Stimulated activated CD4-positive, alpha-beta T cell treated with anti-CD3 and anti-CD28 coated beads, Interleukin-4, amount 100 ng/mL, for 48 hours (primary cell): ENCODE data around the gene FAT1.

Experiments used
- DNase-seq, 2 donors: peaks; one replicate each; pipeline ENCODE4 v3.0.0-alpha.2; 2020; ENCODE audit warnings: low read depth in 2 of 2

The FAT1 gene

GRCh38 chr4:186755550-186756519 is 32.2 kb upstream of the FAT1 start:
- DNase-seq = no peak

- no peak for DNase-seq
Measured at GRCh38 chr4:186754976-186755375, 31.3 kb upstream of the FAT1 start.

- no peak for DNase-seq
Measured at GRCh38 chr4:186752325-186752724, 28.7 kb upstream of the FAT1 start.

- no peak for DNase-seq
Measured at GRCh38 chr4:186749611-186750281, 26.1 kb upstream of the FAT1 start.

GRCh38 chr4:186746581-186746980 is 22.9 kb upstream of the FAT1 start:
- DNase-seq = no peak

GRCh38 chr4:186743261-186743660 is 19.6 kb upstream of the FAT1 start:
- DNase-seq = no peak

- DNase-seq = no peak
Measured at GRCh38 chr4:186740822-186741221, 17.2 kb upstream of the FAT1 start.

- no peak for DNase-seq
Measured at GRCh38 chr4:186739802-186740434, 16.3 kb upstream of the FAT1 start.

GRCh38 chr4:186739317-186739716 is 15.7 kb upstream of the FAT1 start:
- no peak for DNase-seq

GRCh38 chr4:186738421-186738820 is 14.8 kb upstream of the FAT1 start:
- no peak for DNase-seq

- no peak for DNase-seq
Measured at GRCh38 chr4:186737427-186737826, 13.8 kb upstream of the FAT1 start.

- no peak for DNase-seq
Measured at GRCh38 chr4:186736466-186736865, 12.8 kb upstream of the FAT1 start.

- no peak for DNase-seq
Measured at GRCh38 chr4:186734251-186734650, 10.6 kb upstream of the FAT1 start.

GRCh38 chr4:186733778-186734177 is 10.1 kb upstream of the FAT1 start:
- DNase-seq = no peak

GRCh38 chr4:186730621-186731020 is 7.0 kb upstream of the FAT1 start:
- DNase-seq = no peak

GRCh38 chr4:186729856-186730255 is 6.2 kb upstream of the FAT1 start:
- DNase-seq = no peak

- DNase-seq = no peak
Measured at GRCh38 chr4:186728631-186729271, 5.1 kb upstream of the FAT1 start.

- DNase-seq = no peak
Measured at GRCh38 chr4:186727977-186728519, 4.4 kb upstream of the FAT1 start.

GRCh38 chr4:186727169-186727976 is 3.7 kb upstream of the FAT1 start:
- DNase-seq = no peak

GRCh38 chr4:186726426-186727168 is 2.9 kb upstream of the FAT1 start:
- no peak for DNase-seq
